Amniotic stem cell (primary cell): ENCODE data around the gene SLC37A2.

Experiments used
- DNase-seq: peaks from one replicate; lab custom pipeline; 2025; lab: John Stamatoyannopoulos, UW

SLC37A2 gene

DNA sequence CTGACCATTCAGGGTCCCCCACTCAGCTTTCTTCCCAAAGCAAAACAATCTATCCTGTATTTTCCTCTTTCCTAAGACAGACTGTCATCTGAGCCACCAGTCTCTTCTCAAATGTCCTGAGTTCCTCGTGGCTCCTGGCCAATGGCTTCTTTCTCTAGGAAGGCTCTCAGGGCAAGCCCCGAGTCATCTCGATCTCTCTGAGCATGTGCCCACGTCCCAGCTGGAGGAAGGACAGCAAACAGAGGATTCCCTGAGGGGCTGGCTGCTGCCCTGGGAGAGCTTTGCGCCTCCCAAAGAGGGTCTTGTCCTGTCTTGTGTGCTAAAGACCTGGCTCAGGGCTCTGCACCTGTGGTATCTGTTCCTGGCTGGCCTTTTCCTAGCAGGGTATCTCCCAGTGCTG lies 8.3 kb downstream of the SLC37A2 start:
- no peak for DNase-seq

DNA sequence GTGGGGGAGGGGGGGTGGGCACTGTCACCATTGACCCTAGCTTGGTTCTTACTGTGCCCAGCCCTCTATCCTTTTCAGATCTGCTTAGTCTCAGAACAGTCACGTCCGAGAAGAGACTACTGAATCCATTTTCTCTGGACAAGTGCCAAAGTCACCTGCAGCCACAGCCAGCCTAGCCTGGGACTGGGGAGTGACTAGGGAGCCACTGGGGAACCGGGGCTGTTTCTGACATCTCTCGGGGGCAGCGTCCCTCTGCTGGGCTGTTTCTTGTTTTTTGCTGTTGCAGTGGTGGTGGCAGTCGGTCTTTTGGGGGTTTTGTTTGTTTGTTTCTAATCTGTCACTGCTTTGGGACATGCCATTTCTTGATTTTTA lies 8.7 kb downstream of the SLC37A2 start:
- DNase-seq = no peak

DNA sequence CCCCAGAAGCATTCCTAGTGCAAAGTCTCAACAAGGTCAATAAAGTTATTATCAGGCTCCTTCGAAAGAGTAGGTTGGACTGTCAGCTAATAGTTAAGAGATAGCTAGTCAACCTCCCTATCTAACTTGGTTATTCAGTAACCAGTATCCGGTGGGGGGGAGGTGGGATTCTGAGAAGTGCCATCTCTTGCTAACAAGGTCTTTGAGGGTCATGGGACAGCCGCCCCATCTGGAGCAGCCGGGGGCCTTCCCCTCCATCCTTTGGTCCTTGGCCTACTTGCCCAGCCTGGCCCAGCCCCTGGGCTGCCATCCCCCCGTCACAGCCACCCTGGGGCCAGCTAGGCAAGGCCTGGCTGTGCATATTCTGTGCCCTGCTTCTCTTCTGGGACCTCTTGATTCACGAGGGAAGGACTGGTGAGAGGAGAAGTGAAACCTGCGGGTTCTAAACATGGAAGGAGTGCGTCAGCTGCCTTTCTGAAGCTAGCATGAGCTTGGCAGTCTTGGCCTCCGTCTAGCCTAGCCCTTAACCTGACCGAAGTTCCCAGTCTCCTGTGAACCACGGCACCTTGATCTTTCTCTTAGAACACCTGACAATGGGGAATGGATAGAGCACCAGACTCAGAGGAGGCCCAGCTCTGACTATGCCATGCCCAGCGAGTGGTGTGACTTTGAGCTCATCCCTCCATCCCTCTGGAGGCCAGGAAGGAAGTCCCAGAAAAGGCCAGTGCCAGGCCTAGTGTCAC lies 9.3 kb downstream of the SLC37A2 start:
- DNase-seq = no peak

DNA sequence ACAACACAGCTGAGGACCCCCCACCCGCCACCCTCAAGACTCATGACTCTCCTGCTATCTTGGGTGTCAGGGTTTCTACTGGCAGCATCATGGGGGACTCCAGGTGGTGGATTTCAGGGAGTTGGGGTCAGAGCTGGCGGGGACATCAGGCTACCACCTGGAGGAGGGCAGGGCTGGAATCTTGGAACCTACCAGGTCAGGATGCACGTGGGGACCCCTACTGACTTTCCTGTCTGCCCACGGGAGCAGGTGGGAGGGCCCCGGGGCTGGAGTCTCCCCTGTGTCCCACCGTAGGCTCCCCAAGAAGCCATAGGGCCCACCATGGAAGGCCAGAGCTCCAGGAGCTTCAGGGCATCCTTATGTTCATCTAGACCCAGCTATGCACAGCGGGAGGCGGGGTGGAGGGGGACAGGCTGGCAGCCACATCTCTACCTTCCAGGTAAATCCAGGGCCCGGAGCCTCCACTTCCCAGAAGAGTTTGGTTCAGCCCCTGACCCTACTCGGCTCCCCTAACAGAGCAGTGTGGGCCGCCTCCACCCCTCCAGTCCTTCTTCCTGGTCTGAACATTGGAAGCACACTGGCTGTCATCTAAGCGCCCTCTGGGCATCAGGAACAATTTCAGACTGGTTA lies 10.0 kb downstream of the SLC37A2 start:
- DNase-seq = no peak

DNA sequence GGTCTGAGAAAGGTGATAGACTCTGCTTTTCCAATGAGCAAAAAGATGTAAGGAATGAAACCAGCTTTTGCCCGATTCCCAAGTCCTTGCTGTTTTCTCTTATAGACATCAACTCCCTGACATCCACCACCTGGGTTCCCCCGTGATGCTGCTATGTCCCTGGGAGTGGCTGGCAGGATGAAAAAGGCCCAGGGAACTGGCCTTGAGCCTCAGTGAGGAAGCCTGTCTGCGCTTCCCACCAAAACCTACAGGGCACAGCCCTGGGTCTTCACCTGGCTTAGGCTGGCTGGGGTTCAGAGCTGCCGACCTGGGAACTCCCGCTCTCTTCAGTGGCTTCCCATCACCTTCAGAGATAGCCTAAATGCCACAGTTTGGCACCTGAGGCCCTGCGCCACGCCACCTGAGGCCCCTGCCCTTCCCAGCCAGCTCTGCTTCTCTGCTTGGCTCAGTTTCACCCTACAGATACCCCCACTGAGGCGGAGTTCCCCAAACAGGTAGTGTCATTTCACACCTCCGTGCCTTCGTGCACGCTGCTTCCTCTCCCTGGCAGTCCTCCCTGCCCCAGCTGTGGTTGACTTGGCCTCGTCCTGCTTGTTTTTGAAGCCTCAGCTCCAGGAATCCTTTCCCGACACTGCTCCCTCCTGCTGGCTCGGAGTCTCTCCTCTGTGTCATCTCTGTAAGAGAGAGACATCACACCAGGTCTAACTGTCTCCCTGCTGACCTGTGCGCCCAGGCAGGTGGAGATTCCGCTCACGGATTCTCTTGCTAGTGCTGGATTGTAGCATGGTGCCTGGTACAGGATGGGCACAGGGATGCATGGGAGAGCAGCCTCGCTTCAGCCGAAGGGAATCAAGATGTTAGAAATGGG lies 10.7 kb downstream of the SLC37A2 start:
- no peak for DNase-seq

DNA sequence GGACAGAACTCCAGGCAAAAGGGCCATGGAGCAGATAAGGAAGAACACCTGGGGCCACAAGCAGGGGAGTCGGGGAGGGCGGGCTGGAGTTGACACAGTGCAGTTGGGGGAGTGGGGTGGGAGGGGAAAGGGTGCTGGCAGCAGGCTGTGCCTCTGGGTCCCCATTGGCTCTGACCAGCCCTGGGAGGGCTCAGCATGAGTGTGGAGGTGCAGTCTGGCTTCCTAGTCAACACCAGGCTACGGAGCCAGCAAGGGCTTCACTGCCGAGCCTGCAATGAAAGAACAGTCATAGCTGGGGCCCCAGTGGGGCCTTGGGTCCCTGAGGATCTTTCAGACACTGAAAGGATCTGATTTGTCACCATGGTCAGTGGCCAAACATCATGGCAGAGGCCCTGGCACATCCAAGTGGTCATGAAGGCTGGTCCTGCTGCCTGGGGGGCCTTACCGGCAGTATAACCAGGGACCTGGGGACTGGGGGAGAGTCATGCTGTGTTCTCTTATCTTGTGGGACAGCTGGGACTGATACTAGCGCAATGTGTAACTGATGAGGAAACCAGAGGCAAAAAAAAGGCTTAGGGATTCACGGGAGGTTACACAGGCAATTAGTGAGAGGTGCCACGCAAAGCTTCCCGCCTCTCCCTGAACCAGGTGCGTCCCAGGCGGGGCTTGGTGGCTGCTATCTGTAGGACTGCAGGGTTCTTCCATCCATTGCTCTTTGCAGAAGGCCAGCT lies 11.6 kb downstream of the SLC37A2 start:
- no peak for DNase-seq

DNA sequence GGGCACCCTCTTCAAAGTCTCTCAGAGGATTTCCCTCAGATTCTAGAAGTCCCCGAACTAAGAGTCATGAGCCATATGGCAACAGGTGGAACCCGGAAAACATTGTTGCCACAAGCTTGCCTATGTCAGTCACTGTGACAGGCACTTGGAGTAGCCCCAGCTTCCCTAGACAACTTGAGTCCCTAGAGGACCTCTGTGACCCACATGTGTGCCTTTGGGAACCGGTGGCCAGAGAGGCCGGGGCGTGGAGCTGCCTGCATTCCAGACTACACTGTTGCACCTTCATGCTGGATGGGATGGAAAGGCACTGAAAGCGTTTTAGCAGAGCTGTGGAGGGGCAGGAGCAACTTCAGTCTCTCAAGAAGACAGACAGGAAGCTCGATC lies 12.1 kb downstream of the SLC37A2 start:
- no peak for DNase-seq

DNA sequence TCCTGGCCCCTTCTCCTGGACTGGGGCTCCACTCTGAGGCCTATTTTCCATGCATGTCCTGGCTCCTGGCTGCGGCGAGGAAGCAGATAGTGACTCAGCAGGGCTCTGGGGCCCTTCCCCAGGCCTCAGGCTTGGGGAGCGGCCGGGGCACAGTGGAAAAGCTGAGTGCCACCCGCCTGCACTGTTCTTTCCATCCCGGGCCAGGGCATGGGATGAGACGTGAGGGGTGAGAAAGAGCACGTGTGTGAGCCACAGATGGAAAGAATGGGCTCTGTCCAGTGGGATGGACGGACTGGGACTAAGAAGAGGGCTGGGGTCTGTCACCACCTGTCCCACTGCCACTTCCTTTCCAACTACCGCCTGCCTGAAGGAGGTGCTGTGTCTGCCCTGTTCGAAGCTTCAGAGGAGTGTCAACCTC lies 12.8 kb downstream of the SLC37A2 start:
- no peak for DNase-seq

DNA sequence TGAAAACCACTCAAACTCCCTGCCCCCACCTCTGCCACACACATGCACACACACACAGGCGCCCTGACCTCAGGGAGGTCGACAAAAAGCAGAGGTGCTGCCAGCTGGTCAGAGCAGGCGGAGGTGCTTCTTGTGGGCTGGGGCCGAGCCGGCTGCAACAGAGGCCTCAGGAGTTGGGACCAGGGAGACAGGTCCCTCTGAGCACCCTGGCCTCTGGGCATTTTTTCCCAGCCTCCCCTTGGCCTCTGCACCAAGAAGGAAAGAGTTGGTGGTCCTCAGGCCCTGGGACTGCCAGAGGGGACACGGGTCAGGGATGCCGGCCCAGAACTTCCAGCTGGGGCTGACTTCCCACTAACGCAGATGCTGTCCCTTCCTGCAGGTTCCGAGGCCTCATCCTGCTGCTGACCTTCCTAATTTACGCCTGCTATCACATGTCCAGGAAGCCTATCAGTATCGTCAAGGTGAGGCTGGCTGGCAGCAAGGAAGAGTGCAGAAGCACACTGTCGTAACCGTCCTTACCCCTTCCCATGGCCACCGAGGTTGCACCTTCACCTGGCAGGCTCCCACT lies 13.4 kb downstream of the SLC37A2 start:
- DNase-seq = no peak

DNA sequence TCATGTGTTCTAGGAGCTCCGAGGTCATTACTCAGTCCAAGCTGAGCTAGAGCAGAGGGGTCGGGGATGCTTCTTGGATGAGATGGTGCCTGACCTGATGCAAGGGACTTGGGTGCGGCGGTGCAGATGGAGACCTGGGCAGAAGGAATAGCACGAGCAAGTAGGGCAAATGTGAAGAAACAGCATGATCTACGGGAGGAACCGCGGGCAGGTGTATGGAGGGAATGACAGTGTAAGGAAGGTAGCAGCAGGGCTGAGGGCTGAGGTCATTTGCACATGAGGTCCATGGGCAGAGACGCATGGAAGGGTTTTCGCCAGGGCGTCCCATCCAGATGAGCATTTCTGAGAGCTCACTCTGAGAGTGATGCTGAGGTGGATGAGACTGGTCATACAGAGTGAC lies 14.9 kb downstream of the SLC37A2 start:
- DNase-seq = no peak

DNA sequence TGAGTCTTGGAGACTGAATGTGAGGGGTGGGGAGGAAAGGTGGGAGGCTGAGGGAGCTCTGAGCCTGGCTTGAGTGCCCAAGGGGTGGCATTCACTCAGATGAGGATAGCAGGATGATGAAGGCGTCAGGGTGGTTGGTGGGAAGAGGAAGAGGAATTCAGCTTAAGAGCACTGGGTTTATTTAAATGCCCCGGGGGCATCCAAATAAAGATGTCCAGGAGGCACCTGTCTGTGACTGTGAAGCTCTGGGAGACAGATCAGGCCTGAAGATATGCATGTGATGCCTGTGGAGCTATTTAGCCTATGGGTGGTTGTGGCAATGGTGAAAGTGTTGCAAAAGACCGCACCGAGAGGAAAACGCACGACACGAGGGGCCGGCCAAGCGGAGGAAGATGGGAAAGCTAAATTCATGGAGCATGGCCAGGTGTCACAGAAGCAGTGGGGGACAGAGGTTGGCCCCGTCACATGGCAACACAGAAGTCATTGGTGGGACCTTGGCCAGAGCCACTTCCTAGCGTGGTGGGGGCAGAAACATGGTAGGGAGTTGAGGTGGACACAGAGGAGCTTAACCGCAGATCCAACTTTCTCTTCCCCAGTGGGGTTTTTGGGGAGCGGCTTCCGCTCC lies 15.5 kb downstream of the SLC37A2 start:
- no peak for DNase-seq

DNA sequence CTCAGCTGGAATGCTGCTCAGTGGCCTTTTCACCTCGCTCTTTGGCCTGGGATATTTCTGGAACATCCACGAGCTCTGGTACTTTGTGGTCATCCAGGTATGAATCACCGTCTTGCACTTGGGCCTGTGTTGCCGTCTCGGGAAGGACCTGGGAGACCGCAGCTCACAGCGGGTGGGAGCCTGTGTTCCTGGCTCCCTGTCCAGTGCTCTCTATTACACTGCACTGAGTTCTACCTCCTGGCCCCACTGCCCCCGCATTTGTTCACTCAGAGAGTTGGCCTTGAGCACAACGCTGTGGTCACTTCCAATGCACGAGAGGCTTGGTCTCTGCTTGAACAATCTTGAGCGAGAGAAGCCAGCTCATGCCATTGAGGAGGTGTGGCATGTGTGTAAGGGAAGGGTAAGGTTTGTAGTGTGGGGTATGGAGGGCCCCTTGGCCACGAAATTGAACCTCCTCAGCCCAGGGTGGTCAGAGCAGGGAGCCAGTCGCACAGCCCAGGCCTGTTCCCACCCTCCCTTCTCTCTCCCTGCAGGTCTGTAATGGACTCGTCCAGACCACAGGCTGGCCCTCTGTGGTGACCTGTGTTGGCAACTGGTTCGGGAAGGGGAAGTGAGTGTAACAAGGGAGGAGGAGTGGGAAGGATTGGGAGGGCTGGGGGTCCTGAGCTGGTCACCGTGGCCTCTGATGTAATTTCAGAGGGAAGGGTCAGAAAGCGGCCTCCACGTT lies 16.2 kb downstream of the SLC37A2 start:
- no peak for DNase-seq

DNA sequence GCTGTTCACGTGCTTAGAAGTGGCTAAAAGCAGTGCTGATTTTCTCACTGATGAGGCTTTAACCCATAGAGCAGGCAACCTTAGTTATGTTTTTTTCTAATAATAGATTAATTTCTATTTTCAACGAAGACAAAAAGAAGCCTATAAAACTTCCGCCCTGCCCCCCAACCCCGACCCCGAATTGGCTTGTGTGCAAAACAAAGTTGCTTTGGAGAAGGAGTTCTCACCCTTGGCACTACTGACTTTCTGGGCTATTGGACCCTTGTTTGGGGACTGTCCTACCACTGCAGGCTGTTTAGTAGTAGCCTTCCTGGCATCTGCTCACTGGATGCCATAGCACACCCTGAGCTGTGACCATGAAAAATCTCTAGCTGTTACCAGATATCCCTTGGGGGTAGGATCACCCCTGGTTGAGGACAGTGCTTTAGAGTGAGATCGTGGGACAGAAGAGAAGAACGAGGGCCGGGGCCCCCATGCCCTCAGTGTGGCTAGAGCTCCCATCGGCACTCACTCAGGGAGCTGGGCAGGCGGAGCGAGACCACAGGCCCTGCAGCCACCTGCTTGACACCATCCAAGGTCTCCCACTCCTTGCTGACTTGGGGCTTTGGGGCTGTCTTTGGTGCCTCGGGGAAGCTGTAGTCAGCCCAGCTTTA lies 16.9 kb downstream of the SLC37A2 start:
- no peak for DNase-seq

DNA sequence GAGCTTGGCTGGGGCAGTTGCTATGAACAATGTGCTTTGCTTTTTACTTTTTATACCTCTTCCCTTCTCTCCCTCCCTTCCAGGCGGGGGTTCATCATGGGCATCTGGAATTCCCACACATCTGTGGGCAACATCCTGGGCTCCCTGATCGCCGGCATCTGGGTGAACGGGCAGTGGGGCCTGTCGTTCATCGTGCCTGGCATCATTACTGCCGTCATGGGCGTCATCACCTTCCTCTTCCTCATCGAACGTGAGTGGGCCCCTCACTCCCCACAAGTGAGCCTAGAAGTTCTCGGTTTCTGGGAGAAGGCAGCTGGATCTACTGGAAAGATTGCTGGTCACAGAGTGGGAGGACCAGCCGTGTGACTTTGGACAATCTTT lies 17.4 kb downstream of the SLC37A2 start:
- no peak for DNase-seq

DNA sequence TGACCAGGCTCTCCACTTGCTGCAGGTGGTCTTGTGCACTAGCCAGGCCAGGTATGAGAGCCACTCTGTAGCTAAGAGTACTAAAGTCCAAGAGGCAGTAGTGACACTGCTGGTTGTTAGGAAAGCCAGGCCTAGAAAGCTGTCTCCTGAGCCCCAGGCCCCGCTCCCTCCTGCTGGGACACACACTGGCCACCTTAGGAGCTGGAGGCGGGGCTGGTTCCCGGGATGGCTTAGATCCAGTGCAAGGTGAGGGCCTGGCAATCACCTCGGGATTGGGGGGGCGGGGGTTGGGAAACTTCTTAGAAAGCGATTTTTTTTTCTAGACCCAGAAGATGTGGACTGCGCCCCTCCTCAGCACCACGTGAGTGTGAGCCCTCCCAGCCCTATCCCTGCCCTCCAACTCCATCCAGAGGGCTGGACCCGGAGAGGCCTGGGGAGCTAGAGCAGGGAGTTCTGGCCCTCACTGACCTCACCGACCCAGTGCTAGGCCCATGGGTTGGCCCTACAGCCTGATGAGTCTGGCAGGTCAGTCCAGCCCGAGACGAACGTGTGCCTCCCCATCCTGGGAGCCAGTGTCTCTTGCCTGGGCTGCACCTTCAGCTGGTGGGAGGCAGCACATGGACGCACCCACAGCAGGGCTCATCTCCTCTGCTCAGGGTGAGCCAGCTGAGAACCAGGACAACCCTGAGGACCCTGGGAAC lies 18.1 kb downstream of the SLC37A2 start:
- DNase-seq = no peak

DNA sequence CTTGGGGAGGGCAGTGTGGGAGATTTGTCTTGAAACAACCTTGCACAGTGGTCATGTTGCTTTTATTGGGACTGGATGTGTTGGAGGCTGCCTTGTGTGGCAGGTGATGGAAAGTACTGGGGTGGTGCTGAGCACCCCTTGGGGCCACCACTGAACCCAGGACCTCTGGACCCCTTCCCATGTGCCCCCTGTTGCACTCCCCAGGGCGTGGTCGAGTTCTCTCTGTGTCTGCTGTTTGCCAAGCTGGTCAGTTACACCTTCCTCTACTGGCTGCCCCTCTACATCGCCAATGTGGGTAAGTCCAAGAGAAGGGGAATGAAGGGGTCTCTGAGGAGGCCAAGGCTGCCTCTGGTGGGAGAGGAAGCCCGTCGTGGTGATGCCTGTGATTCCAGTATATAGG lies 18.9 kb downstream of the SLC37A2 start:
- no peak for DNase-seq

DNA sequence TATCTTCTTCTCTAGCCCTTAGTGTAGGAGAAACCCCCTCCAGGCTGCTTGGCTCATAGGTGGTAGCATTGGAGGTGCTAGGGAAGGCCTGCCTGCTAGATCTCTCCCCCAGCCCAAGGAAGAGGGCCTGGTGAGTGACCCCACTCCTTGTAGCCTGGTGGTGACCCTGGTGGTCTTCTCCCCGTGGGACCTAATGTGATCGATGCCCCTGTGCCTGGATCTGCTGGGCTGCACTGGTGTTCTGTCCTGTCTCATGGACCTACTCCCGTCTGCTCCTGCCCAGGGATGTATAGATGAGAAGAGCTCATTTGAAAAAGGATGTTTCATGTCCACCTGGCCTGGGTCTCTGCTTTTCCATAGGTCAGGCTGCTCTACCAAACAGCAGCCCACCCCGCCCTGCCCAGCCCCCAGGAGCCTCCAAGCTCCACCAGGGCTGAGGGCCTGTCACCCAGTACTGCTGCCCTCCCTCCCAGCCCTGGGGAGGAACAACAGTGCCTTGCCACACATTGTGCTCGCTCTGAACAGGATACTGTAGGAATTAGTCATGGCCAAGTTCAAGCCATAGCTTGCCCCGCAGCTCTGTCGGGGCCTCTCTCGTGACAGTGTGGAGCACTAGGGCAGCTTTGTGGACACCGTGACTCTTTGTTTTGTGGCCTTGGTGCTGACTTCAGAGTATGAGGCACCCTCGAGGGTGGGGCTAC lies 19.7 kb downstream of the SLC37A2 start:
- no peak for DNase-seq

DNA sequence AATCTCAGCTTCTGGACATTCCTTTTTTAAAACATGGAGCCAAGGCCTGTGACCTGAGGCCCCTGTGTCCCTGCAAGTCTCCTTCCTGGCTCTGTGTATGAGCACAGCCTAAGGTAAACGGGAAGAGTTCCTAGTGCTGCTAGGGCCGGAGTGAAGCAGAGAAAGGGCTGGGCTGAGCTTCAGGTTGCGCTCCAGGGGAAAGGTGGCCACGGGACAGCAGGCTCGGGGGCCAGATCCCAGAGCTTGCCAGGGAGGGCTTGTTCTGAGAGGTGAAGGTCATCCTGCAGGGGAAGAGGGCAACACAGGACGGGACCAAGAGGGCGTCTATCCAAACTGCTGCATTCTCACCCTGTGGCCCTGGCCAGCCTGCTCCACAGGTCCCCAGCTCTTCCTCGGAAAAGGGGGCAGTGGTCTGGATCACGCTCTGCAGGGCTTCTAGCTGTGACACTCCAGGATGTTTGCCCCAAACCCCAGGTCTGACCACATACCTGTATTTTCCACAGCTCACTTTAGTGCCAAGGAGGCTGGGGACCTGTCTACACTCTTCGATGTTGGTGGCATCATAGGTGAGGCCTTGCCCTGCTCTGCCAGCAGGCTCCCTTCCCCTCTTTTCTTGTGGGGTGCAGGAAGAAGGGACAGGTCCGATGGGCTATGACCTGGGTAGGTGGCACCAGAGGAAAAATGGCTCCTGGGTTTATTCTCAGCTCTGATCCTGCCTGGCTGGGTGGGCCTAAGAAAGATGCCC lies 20.4 kb downstream of the SLC37A2 start:
- DNase-seq = no peak

DNA sequence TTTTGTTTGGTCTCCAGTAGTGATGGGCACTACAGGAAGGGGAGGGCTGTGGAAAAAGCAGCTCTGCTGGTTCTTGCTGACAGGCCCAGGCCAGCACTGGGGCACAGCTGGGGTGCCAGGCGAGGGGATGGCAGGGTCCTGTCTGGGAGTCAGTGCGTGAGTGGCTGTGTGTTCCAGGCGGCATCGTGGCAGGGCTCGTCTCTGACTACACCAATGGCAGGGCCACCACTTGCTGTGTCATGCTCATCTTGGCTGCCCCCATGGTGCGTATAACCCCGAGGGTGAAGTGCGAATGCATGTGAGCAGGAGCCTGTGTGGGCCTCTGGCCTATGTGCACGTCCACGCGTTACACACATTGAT lies 20.9 kb downstream of the SLC37A2 start:
- DNase-seq = no peak
